Activated B cell treated with CpG ODN at 0.5 μM for 24 hours (primary cell): ENCODE data around the gene AMZ1. TPM values are rescaled to one million over a fixed set of nuclear protein-coding genes. Genes with fewer than 3 reads are reported as not detected.
A peak's percentile ranks its signal among the peaks of the same experiment; 100 is the strongest.

Experiments used
- ATAC-seq: fragments of 200-7000 bp; cut with Tn5 transposase; one replicate; pipeline ENCODE4 v1.10.0; 2021; ENCODE audit warnings: low read depth, mild to moderate bottlenecking, moderate library complexity
- CTCF ChIA-PET: fragments of 350-600 bp; sonication (Branson Sonifier 250); formaldehyde crosslinking; loops from one replicate; lab custom pipeline; 2021; ENCODE audit warnings: antibody characterized with exemption; lab: Charles Lee
- POLR2A ChIA-PET: fragments of 350-600 bp; sonication (Branson Sonifier 250); formaldehyde crosslinking; loops from one replicate; lab custom pipeline; 2021; ENCODE audit warnings: antibody characterized with exemption; lab: Charles Lee
- DNase-seq: peaks from one replicate; pipeline ENCODE4 v3.0.0; 2022
- H3K27ac Mint-ChIP-seq: one replicate; pipeline ENCODE4 v1.8.0; 2020; ENCODE audit warnings: mixed read lengths
- H3K27me3 Mint-ChIP-seq: one replicate; pipeline ENCODE4 v1.8.0; 2021; ENCODE audit warnings: mixed read lengths
- H3K36me3 Mint-ChIP-seq: one replicate; pipeline ENCODE4 v1.8.0; 2021; ENCODE audit warnings: low read depth, mixed read lengths
- H3K4me1 Mint-ChIP-seq: one replicate; pipeline ENCODE4 v1.8.0; 2021; ENCODE audit warnings: mixed read lengths
- H3K4me3 Mint-ChIP-seq: one replicate; pipeline ENCODE4 v1.8.0; 2020; ENCODE audit warnings: mild to moderate bottlenecking, mixed read lengths
- H3K9me3 Mint-ChIP-seq: one replicate; pipeline ENCODE4 v1.8.0; 2020; ENCODE audit warnings: mixed read lengths
- CTCF ChIP-seq: fragments of 200-600 bp; IDR thresholded peaks from one replicate; pipeline ENCODE4 v1.8.0; 2022; ENCODE audit warnings: antibody characterized with exemption, mild to moderate bottlenecking
- intact Hi-C: fragments of 100-400 bp; cut with micrococcal nuclease; formaldehyde crosslinking; loops from one replicate; pipeline ENCODE4 v1.15.1; 2024
- total RNA-seq: library from RNA; stranded (reverse); gene quantifications from 2 replicates; pipeline ENCODE4 v1.2.3, GENCODE V29; 2022

The AMZ1 gene
- total RNA-seq, 1 donor from 2014 or later: 8.3 TPM

GRCh38 chr7:2640482-2640830, 47.5 kb upstream of the AMZ1 start:
- ChIA-PET POLR2A (no interaction called here), CTCF (no interaction called here)
- peaks cover 71% of the 10 kb centered on the region for H3K4me1 Mint-ChIP-seq
- H3K27me3 Mint-ChIP-seq: no peaks in the 10 kb centered on the region
- H3K9me3 Mint-ChIP-seq: no peaks in the 10 kb centered on the region
- DNase-seq (no peak), ATAC-seq (no peak)
- intact Hi-C loops: loop anchor here (2.0 kb wide), 1 partner anchor 32 kb away; no protein-coding TSS in a partner anchor
- no peak overlapping the region for H3K4me3 Mint-ChIP-seq
- peak overlapping the region; percentile 80 for H3K27ac Mint-ChIP-seq
- peaks cover 2% of the 10 kb centered on the region for H3K36me3 Mint-ChIP-seq
- TF ChIP-seq CTCF: no peak

- ChIA-PET CTCF (no interaction called here), POLR2A (interaction anchor here (0.7 to 1.3 kb wide), 5 partner anchors 9 to 130 kb away, joined by 3 to 8 read pairs (median 5); partner anchors contain the start of gene TTYH3)
- Mint-ChIP-seq H3K9me3 (no peaks in the 10 kb centered on the region), H3K4me1 (peaks cover 74% of the 10 kb centered on the region), H3K4me3 (no peak overlapping the region), H3K27me3 (no peaks in the 10 kb centered on the region), H3K27ac (peak overlapping the region; percentile 80), H3K36me3 (peaks cover 2% of the 10 kb centered on the region)
- no peak for ATAC-seq
- intact Hi-C loops: loop anchor here (1.0 to 2.0 kb wide), 2 partner anchors 10 to 32 kb away; partner anchors contain the start of gene TTYH3
- no peak for TF ChIP-seq CTCF
- DNase-seq: no peak
These were observed 47.1 kb upstream of the AMZ1 start for GRCh38 chr7:2640846-2641316.

GRCh38 chr7:2641406-2642393, 46.3 kb upstream of the AMZ1 start:
- CTCF ChIA-PET: no interaction called here
- peak; percentile 59 for ATAC-seq
- DNase-seq: peak; percentile 66
- TF ChIP-seq CTCF: no peak
- Mint-ChIP-seq H3K36me3 (peaks cover 2% of the 10 kb centered on the region), H3K27me3 (no peaks in the 10 kb centered on the region), H3K4me1 (peaks cover 67% of the 10 kb centered on the region), H3K4me3 (peak overlapping the region; percentile 68), H3K27ac (peak overlapping the region; percentile 80), H3K9me3 (no peaks in the 10 kb centered on the region)
- intact Hi-C loops: loop anchor here (1.0 to 2.0 kb wide), 2 partner anchors 10 to 33 kb away; partner anchors contain the start of gene TTYH3
- POLR2A ChIA-PET: interaction anchor here (0.5 to 1.3 kb wide), 8 partner anchors 8 to 164 kb away, joined by 3 to 8 read pairs (median 6); partner anchors contain the start of gene TTYH3

GRCh38 chr7:2643386-2644219, 44.4 kb upstream of the AMZ1 start:
- Mint-ChIP-seq H3K4me1 (peaks cover 52% of the 10 kb centered on the region), H3K27me3 (no peaks in the 10 kb centered on the region), H3K4me3 (no peak overlapping the region), H3K36me3 (peaks cover 4% of the 10 kb centered on the region), H3K27ac (no peak overlapping the region), H3K9me3 (no peaks in the 10 kb centered on the region)
- no peak for DNase-seq
- ChIA-PET CTCF (interaction anchor here (2.0 kb wide), 1 partner anchor 66 kb away, joined by 13 read pairs; no protein-coding TSS in a partner anchor), POLR2A (interaction anchor here (0.6 to 1.8 kb wide), 6 partner anchors 12 to 122 kb away, joined by 3 to 7 read pairs (median 6); partner anchors contain the start of gene TTYH3)
- no peak for ATAC-seq
- intact Hi-C loops: no loop called here
- no peak for TF ChIP-seq CTCF
